Keratinocyte (primary cell): ENCODE results near the gene DIRAS1.

Experiments used
- CTCF ChIP-seq, 3 experiments: IDR thresholded peaks in 1 of 3; conservative IDR thresholded peaks in 1 of 3; optimal IDR thresholded peaks in 1 of 3; 2 replicates in 2 of 3; 3 replicates in 1 of 3; pipeline versions ENCODE3 to v1.5.1; 2011; ENCODE audit warnings: low read length in 3 of 3, mild to moderate bottlenecking in 3 of 3, moderate library complexity in 2 of 3, control low read depth in 1 of 3, inconsistent platforms in 1 of 3; ENCODE audit not compliant: insufficient read depth in 2 of 3; ENCODE audit errors: extremely low read depth in 1 of 3
- EZH2 ChIP-seq: IDR thresholded peaks from one replicate; pipeline ENCODE4 v1.6.1; 2012; ENCODE audit warnings: inconsistent platforms, mild to moderate bottlenecking, low read length, moderate library complexity

GRCh38 chr19:2743099-2743498 lies 21.9 kb upstream of the DIRAS1 start:
- TF ChIP-seq EZH2 (no peak), CTCF (optimal IDR thresholded peaks at IDR 0.05 in 1 of 3, IDR thresholded peaks at IDR 0.05 in 1 of 3, conservative IDR thresholded peaks at IDR 0.05 in 1 of 3; ENCODE audit: extremely low read depth in 1 of 3, insufficient read depth in 2 of 3, low read length in 3 of 3) (no peak)
